Measurements from ENCODE around the gene TBC1D24. TPM values are rescaled to one million over a fixed set of nuclear protein-coding genes. Genes with fewer than 3 reads are reported as not detected.

TBC1D24 gene
- total and polyA plus RNA-seq, 4 donors: 9.0 to 35.7 (median 23.3) TPM

DNA sequence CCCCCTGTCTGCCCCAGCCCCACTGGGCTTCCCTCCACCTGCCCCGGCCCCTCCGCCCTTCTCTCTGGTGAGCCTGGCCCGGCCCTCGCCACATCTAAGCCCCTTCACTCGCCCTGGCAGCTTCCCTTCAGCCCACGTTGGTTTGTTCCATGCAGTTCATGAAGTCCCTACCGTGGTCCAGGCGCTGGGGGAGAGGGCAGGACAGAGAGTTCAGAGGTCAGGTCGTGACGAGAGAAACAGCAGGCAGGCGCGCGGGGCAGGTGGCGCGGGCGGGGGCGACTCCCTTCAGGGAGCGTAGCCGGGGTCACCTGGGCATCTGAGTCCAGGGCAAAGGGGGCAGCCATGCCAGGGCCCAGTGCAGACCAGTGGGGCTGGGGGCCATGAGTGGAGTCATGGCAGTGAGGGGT is 23.9 kb upstream of the TBC1D24 start:
- no peak overlapping the region for H3K27ac ChIP-seq (ENCODE audit: low read depth in 1 of 2, low read length in 1 of 2)
- H3K4me1 ChIP-seq (ENCODE audit: control insufficient read depth in 5 of 5, insufficient read depth in 5 of 5, low read length in 5 of 5): no peaks in the 10 kb centered on the region
- H3K4me3 ChIP-seq: no peak overlapping the region
- DNase-seq: no peak
- no peak for ATAC-seq (ENCODE audit: insufficient read depth, low FRiP score)
- H3K9me3 ChIP-seq (ENCODE audit: control insufficient read depth in 4 of 4, insufficient read depth in 3 of 4, low read length in 3 of 4): peaks cover 0 to 2% (median 0%) of the 10 kb centered on the region in 4 donors
- 95 to 96% methylated on average over 19 of the region's 19 CpGs for WGBS, 2 donors
- no peak overlapping the region for H3K9ac ChIP-seq (ENCODE audit: insufficient read depth in 1 of 2, low read length in 2 of 2)
- TF ChIP-seq, protein P1, sequence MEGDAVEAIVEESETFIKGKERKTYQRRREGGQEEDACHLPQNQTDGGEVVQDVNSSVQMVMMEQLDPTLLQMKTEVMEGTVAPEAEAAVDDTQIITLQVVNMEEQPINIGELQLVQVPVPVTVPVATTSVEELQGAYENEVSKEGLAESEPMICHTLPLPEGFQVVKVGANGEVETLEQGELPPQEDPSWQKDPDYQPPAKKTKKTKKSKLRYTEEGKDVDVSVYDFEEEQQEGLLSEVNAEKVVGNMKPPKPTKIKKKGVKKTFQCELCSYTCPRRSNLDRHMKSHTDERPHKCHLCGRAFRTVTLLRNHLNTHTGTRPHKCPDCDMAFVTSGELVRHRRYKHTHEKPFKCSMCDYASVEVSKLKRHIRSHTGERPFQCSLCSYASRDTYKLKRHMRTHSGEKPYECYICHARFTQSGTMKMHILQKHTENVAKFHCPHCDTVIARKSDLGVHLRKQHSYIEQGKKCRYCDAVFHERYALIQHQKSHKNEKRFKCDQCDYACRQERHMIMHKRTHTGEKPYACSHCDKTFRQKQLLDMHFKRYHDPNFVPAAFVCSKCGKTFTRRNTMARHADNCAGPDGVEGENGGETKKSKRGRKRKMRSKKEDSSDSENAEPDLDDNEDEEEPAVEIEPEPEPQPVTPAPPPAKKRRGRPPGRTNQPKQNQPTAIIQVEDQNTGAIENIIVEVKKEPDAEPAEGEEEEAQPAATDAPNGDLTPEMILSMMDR (IDR thresholded peaks at IDR 0.05; ENCODE audit: control extremely low read depth, extremely low read depth): no peak
- H3K36me3 ChIP-seq (ENCODE audit: control insufficient read depth in 4 of 4, insufficient read depth in 4 of 4, low read length in 4 of 4): peaks cover 0 to 53% (median 27%) of the 10 kb centered on the region in 4 donors
- H3K27me3 ChIP-seq (ENCODE audit: control insufficient read depth in 3 of 3, insufficient read depth in 3 of 3, low read length in 2 of 3): no peaks in the 10 kb centered on the region

DNA sequence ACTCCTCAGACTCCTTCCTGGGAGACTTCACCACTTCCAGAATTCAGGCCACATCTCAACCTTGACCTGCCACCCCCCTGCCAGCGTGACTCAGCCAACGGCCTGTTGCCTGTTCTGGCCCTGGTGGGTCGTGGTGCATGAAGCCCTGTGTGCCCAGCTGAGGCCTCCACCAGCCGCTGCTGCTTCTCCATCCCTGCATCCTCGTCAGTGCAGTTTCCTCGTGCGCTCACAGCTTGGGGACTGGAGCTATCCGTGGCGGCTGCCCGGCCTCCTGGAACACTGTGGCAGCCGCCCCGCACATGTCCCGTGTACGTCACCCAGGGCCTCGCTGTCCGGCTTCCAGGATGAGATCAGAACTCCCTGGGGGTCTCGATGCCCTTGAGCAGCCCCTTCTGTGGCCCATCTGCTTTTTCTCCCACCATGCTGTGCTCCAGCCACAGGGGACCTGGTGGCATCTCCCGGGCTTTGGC is 23.0 kb upstream of the TBC1D24 start:
- Histone ChIP-seq H3K4me1 (ENCODE audit: control insufficient read depth in 5 of 5, insufficient read depth in 5 of 5, low read length in 5 of 5) (no peaks in the 10 kb centered on the region), H3K36me3 (ENCODE audit: control insufficient read depth in 4 of 4, insufficient read depth in 4 of 4, low read length in 4 of 4) (peaks cover 0 to 52% (median 20%) of the 10 kb centered on the region in 4 donors), H3K9me3 (ENCODE audit: control insufficient read depth in 4 of 4, insufficient read depth in 3 of 4, low read length in 3 of 4) (peaks cover 0 to 2% (median 0%) of the 10 kb centered on the region in 4 donors), H3K9ac (ENCODE audit: insufficient read depth in 1 of 2, low read length in 2 of 2) (no peak overlapping the region), H3K27ac (ENCODE audit: low read depth in 1 of 2, low read length in 1 of 2) (no peak overlapping the region), H3K27me3 (ENCODE audit: control insufficient read depth in 3 of 3, insufficient read depth in 3 of 3, low read length in 2 of 3) (no peaks in the 10 kb centered on the region), H3K4me3 (no peak overlapping the region)
- ATAC-seq (ENCODE audit: insufficient read depth, low FRiP score): no peak
- WGBS, 2 donors: 97 to 98% methylated on average over 18 of the region's 18 CpGs
- no peak for DNase-seq
- TF ChIP-seq, protein P1 (IDR thresholded peaks at IDR 0.05; ENCODE audit: control extremely low read depth, extremely low read depth): no peak

DNA sequence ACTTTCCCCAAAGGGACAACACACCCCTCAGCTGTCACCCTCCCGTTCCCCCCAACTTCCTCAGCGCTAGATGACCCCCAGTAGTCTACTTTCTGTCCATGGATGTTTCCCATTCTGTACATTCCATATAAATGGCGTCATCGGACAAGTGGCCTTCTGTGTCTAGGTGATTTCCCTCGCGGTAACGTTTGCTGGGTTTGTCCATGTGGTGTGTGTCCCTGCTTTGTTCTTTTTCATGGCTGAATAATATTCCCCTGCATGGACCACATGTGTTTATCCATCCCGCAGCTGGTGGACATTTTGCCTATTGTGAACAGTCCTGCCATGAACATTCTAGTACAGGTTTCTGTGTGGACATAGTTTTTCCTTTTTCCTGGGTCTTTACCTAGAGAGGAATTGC is 22.3 kb upstream of the TBC1D24 start:
- TF ChIP-seq, protein P1 (IDR thresholded peaks at IDR 0.05; ENCODE audit: control extremely low read depth, extremely low read depth): no peak
- H3K36me3 ChIP-seq (ENCODE audit: control insufficient read depth in 4 of 4, insufficient read depth in 4 of 4, low read length in 4 of 4): peaks cover 0 to 57% (median 19%) of the 10 kb centered on the region in 4 donors
- peaks cover 0 to 2% (median 0%) of the 10 kb centered on the region in 4 donors for H3K9me3 ChIP-seq (ENCODE audit: control insufficient read depth in 4 of 4, insufficient read depth in 3 of 4, low read length in 3 of 4)
- H3K27me3 ChIP-seq (ENCODE audit: control insufficient read depth in 3 of 3, insufficient read depth in 3 of 3, low read length in 2 of 3): no peaks in the 10 kb centered on the region
- no peak overlapping the region for H3K27ac ChIP-seq (ENCODE audit: low read depth in 1 of 2, low read length in 1 of 2)
- no peaks in the 10 kb centered on the region for H3K4me1 ChIP-seq (ENCODE audit: control insufficient read depth in 5 of 5, insufficient read depth in 5 of 5, low read length in 5 of 5)
- 96% methylated on average over 8 of the region's 8 CpGs for whole genome bisulfite sequencing, 2 donors
- H3K4me3 ChIP-seq: no peak overlapping the region
- no peak for DNase-seq
- no peak overlapping the region for H3K9ac ChIP-seq (ENCODE audit: insufficient read depth in 1 of 2, low read length in 2 of 2)
- no peak for ATAC-seq (ENCODE audit: insufficient read depth, low FRiP score)

All from lung (tissue), 12 donors.